H1 (cell line): ENCODE data around the gene SLC4A7. TPM values are rescaled to one million over a fixed set of nuclear protein-coding genes. Genes with fewer than 3 reads are reported as not detected.

Experiments used
- CTCF ChIA-PET: fragments of 300-600 bp; sonication (Branson Sonifier 250); formaldehyde crosslinking; loops from one replicate; lab custom pipeline; 2021; ENCODE audit not compliant: partially characterized antibody; lab: Charles Lee
- POLR2A ChIA-PET: fragments of 300-600 bp; sonication (Branson Sonifier 250); formaldehyde crosslinking; loops from one replicate; lab custom pipeline; 2021; ENCODE audit warnings: inconsistent platforms; ENCODE audit not compliant: partially characterized antibody; lab: Charles Lee
- DNase-seq, 2 experiments: peaks; one replicate each; pipeline versions ENCODE4 v3.0.0 to v3.0.0-alpha.2; 2010 to 2022; ENCODE audit warnings: low spot score in 2 of 2, low read depth in 1 of 2, mixed read lengths in 1 of 2
- FAIRE-seq: peaks from 2 replicates; lab custom pipeline; 2011; peaks lifted over from hg19 to GRCh38; lab: Jason Lieb, UNC
- H2AFZ ChIP-seq: 2 replicates; pipeline ENCODE4 v1.8.1; 2012; ENCODE audit warnings: low read length, inconsistent platforms
- H2AK5ac ChIP-seq: 2 replicates; pipeline ENCODE4 v1.6.1; 2013; ENCODE audit warnings: low read depth, low read length
- H2BK120ac ChIP-seq: replicated peaks from 2 replicates; pipeline ENCODE3; 2013; ENCODE audit warnings: low read depth, low read length, inconsistent platforms
- H2BK12ac ChIP-seq: 2 replicates; pipeline ENCODE4 v1.6.1; 2013; ENCODE audit warnings: low read depth, low read length
- H2BK15ac ChIP-seq: 2 replicates; pipeline ENCODE4 v1.6.1; 2013; ENCODE audit warnings: low read length
- H2BK20ac ChIP-seq: 2 replicates; pipeline ENCODE4 v1.6.1; 2013; ENCODE audit warnings: low read length
- H2BK5ac ChIP-seq: 2 replicates; pipeline ENCODE4 v1.6.1; 2013; ENCODE audit warnings: low read depth, low read length
- H3K14ac ChIP-seq: 2 replicates; pipeline ENCODE4 v1.6.1; 2013; ENCODE audit warnings: inconsistent platforms; ENCODE audit not compliant: insufficient read length
- H3K18ac ChIP-seq: 2 replicates; pipeline ENCODE4 v1.6.1; 2013; ENCODE audit warnings: low read length; ENCODE audit errors: extremely low read depth
- H3K23ac ChIP-seq: 2 replicates; pipeline ENCODE4 v1.6.1; 2013; ENCODE audit warnings: inconsistent platforms; ENCODE audit not compliant: insufficient read length
- H3K23me2 ChIP-seq: 2 replicates; pipeline ENCODE4 v1.6.1; 2013; ENCODE audit warnings: low read depth, low read length
- H3K27ac ChIP-seq: 2 replicates; pipeline ENCODE4 v1.6.1; 2011; ENCODE audit warnings: low read depth, low read length, inconsistent platforms
- H3K27me3 ChIP-seq, 4 experiments: replicated peaks in 1 of 4; 1 replicate in 1 of 4; 2 replicates in 3 of 4; pipeline versions ENCODE4 v1.6.1 to v1.8.1; 2011 to 2013; ENCODE audit warnings: low read length in 3 of 4, mild to moderate bottlenecking in 3 of 4, inconsistent platforms in 2 of 4, mixed read lengths in 2 of 4, moderate library complexity in 1 of 4; ENCODE audit not compliant: control insufficient read depth in 3 of 4, insufficient read depth in 3 of 4; ENCODE audit errors: extremely low read depth in 1 of 4
- H3K36me3 ChIP-seq, 4 experiments: 2 replicates each; pipeline versions ENCODE4 v1.6.1 to v1.8.1; 2011 to 2013; ENCODE audit warnings: mild to moderate bottlenecking in 4 of 4, low read length in 3 of 4, moderate library complexity in 2 of 4, control low read depth in 1 of 4, inconsistent platforms in 1 of 4; ENCODE audit not compliant: insufficient read depth in 4 of 4, control insufficient read depth in 2 of 4
- H3K4ac ChIP-seq: replicated peaks from 2 replicates; pipeline ENCODE3; 2013; ENCODE audit warnings: low read length, low read depth, mixed read lengths, inconsistent platforms; ENCODE audit not compliant: insufficient read length
- H3K4me1 ChIP-seq, 4 experiments: replicated peaks in 1 of 4; 1 replicate in 1 of 4; 2 replicates in 3 of 4; pipeline versions ENCODE4 v1.6.1 to v1.8.1; 2011 to 2013; ENCODE audit warnings: low read length in 3 of 4, inconsistent platforms in 2 of 4, mixed read lengths in 1 of 4; ENCODE audit not compliant: insufficient read depth in 4 of 4, control insufficient read depth in 3 of 4
- H3K4me2 ChIP-seq, 2 experiments: 2 replicates each; pipeline versions ENCODE4 v1.6.1 to v1.8.1; 2011 to 2013; ENCODE audit warnings: low read depth in 2 of 2, low read length in 2 of 2, control low read depth in 1 of 2, inconsistent platforms in 1 of 2, mild to moderate bottlenecking in 1 of 2; ENCODE audit not compliant: insufficient read depth in 1 of 2
- H3K4me3 ChIP-seq, 4 experiments: fragments of 200-600, 300-600 bp in 1 of 4; sonication (generic), shearing (Covaris generic), sonication (Bioruptor Twin) in 1 of 4; 2 replicates each; pipeline versions ENCODE4 v1.5.1 to v1.8.1; 2011 to 2016; ENCODE audit warnings: low read length in 4 of 4, low read depth in 3 of 4, control low read depth in 2 of 4, inconsistent platforms in 2 of 4, mild to moderate bottlenecking in 2 of 4, mixed read lengths in 1 of 4, moderate library complexity in 1 of 4; ENCODE audit not compliant: insufficient read depth in 2 of 4; ENCODE audit errors: extremely low read depth in 1 of 4
- H3K56ac ChIP-seq: replicated peaks from 2 replicates; pipeline ENCODE3; 2013; ENCODE audit warnings: low read depth, mild to moderate bottlenecking, mixed read lengths, low read length, inconsistent platforms; ENCODE audit not compliant: insufficient read length
- H3K79me1 ChIP-seq: 2 replicates; pipeline ENCODE4 v1.6.1; 2013; ENCODE audit warnings: low read depth, low read length, control low read depth
- H3K79me2 ChIP-seq, 2 experiments: 2 replicates each; pipeline versions ENCODE4 v1.6.1 to v1.8.1; 2012 to 2013; ENCODE audit warnings: low read length in 2 of 2, mild to moderate bottlenecking in 2 of 2, inconsistent platforms in 1 of 2; ENCODE audit not compliant: insufficient read depth in 2 of 2, control insufficient read depth in 1 of 2
- H3K9ac ChIP-seq, 4 experiments: replicated peaks in 1 of 4; 1 replicate in 1 of 4; 2 replicates in 3 of 4; pipeline versions ENCODE4 v1.6.1 to v1.8.1; 2011 to 2013; ENCODE audit warnings: low read depth in 3 of 4, low read length in 3 of 4, control low read depth in 2 of 4, mild to moderate bottlenecking in 2 of 4, moderate library complexity in 2 of 4, inconsistent platforms in 1 of 4; ENCODE audit errors: extremely low read depth in 1 of 4
- H3K9me3 ChIP-seq, 2 experiments: 2 replicates each; pipeline versions ENCODE4 v1.6.1 to v1.8.1; 2012 to 2013; ENCODE audit warnings: mild to moderate bottlenecking in 2 of 2, moderate library complexity in 2 of 2, control low read depth in 1 of 2, inconsistent platforms in 1 of 2, low read depth in 1 of 2, low read length in 1 of 2, mixed read lengths in 1 of 2; ENCODE audit not compliant: insufficient read depth in 2 of 2
- H4K20me1 ChIP-seq, 2 experiments: replicated peaks in 1 of 2; 2 replicates each; pipeline versions ENCODE3 to v1.8.1; 2011 to 2013; ENCODE audit warnings: inconsistent platforms in 2 of 2, low read length in 2 of 2, mild to moderate bottlenecking in 1 of 2; ENCODE audit not compliant: insufficient read depth in 2 of 2, control insufficient read depth in 1 of 2
- H4K5ac ChIP-seq: 2 replicates; pipeline ENCODE4 v1.6.1; 2013; ENCODE audit warnings: low read length, low read depth, mixed read lengths, inconsistent platforms; ENCODE audit not compliant: insufficient read length
- H4K8ac ChIP-seq: 2 replicates; pipeline ENCODE4 v1.8.0; 2013; ENCODE audit warnings: mild to moderate bottlenecking, moderate library complexity, low read length, inconsistent platforms; ENCODE audit not compliant: insufficient read depth; ENCODE audit errors: extremely low read depth
- H4K91ac ChIP-seq: replicated peaks from 2 replicates; pipeline ENCODE3; 2013; ENCODE audit warnings: low read length, mixed read lengths, inconsistent platforms; ENCODE audit not compliant: insufficient read length
- GABPA ChIP-seq: IDR thresholded peaks from 2 replicates; pipeline ENCODE4 v1.6.1; 2011; ENCODE audit warnings: mild to moderate bottlenecking, low read length, moderate library complexity, borderline replicate concordance; ENCODE audit not compliant: insufficient read depth
- WGBS, 2 experiments: shearing (Covaris generic) in 1 of 2; methylation state at CpG; one replicate each; pipeline versions ENCODE4 v1.1.6 to v1.1.7; 2013 to 2015; ENCODE audit warnings: low lambda C conversion rate in 2 of 2, mixed read lengths in 2 of 2, inconsistent platforms in 1 of 2, low coverage in 1 of 2, missing lambda C conversion rate in 1 of 2; ENCODE audit not compliant: insufficient replicate concordance in 2 of 2, insufficient coverage in 1 of 2, insufficient read length in 1 of 2; ENCODE audit errors: extremely low coverage in 1 of 2, missing lambda C conversion rate in 1 of 2; 5-methylcytosine and 5-hydroxymethylcytosine counted together
- polyA plus RNA-seq, 7 experiments: library from polyadenylated mRNA; depleted of rRNA in 3 of 7; stranded (reverse) in 5 of 7; unstranded in 2 of 7; fragments of >200 nt in 5 of 7; fragments of 200-250 nt in 2 of 7; gene quantifications; 1 replicate in 5 of 7; 2 replicates in 1 of 7; 4 replicates in 1 of 7; pipeline versions ENCODE4 v1.2.1 to v1.2.3, GENCODE V29; 2011 to 2013; ENCODE audit warnings: missing spikeins in 2 of 7, mixed read lengths in 2 of 7
- total RNA-seq: library from RNA; stranded (reverse); fragmentation: NEBNext Ultra II Directional; extraction: Animal tissue kit (Norgen Biotek cat#: 25700); gene quantifications from 2 replicates; pipeline ENCODE4 v1.2.1, GENCODE V29; 2021

SLC4A7 gene
- total and polyA plus RNA-seq, 2 of the 8 experiments (the other 6 are each of a cell fraction or from before 2014, with no cell fraction given) = 14.9 to 70.5 TPM

- ChIA-PET CTCF (no interaction called here), POLR2A (no interaction called here)
- no peak overlapping the region for H2BK12ac ChIP-seq
- H3K9ac ChIP-seq = no peak overlapping the region
- H3K9me3 ChIP-seq = no peaks in the 10 kb centered on the region
- H3K27me3 ChIP-seq = no peaks in the 10 kb centered on the region
- no peak overlapping the region for H3K4me2 ChIP-seq
- TF ChIP-seq GABPA = no peak
- no peak overlapping the region for H3K14ac ChIP-seq
- FAIRE-seq = no peak
- no peak overlapping the region for H3K4ac ChIP-seq
- peaks cover 0 to 45% (median 20%) of the 10 kb centered on the region in 4 experiments; a peak in 7 of 8 replicates for H3K36me3 ChIP-seq
- no peak overlapping the region for H2BK15ac ChIP-seq
- H4K8ac ChIP-seq = no peak overlapping the region
- H3K56ac ChIP-seq = no peak overlapping the region
- no peak overlapping the region for H2AK5ac ChIP-seq
- no peak overlapping the region for H2BK120ac ChIP-seq
- WGBS, 2 experiments = 100% methylated on average over 1 of the region's 1 CpG; no CpG with 5 or more reads in 1 of the 2 experiments
- peaks cover 0 to 3% of the 10 kb centered on the region in 2 experiments for H4K20me1 ChIP-seq
- H4K5ac ChIP-seq = no peak overlapping the region
- no peaks in the 10 kb centered on the region for H3K23me2 ChIP-seq
- H2BK5ac ChIP-seq = no peak overlapping the region
- no peak overlapping the region for H2BK20ac ChIP-seq
- H3K79me1 ChIP-seq = no peaks in the 10 kb centered on the region
- H3K18ac ChIP-seq = no peak overlapping the region
- H3K27ac ChIP-seq = no peak overlapping the region
- H3K4me3 ChIP-seq = no peak overlapping the region
- H3K23ac ChIP-seq = no peak overlapping the region
- no peak for DNase-seq
- H3K4me1 ChIP-seq = no peaks in the 10 kb centered on the region
- H4K91ac ChIP-seq = no peak overlapping the region
- no peaks in the 10 kb centered on the region for H3K79me2 ChIP-seq
- H2AFZ ChIP-seq = no peak overlapping the region
These were observed 100.0 kb downstream of the SLC4A7 start for GRCh38 chr3:27384191-27384590.
